Measurements from ENCODE around the gene MRPL48. TPM values are rescaled to one million over a fixed set of nuclear protein-coding genes. Genes with fewer than 3 reads are reported as not detected.
"Not testable (repeated sequence)": the region's sequence is repeated elsewhere in the genome, so short reads cannot be mapped to it uniquely, and the experiment has no call there.

The MRPL48 gene
- 10 to 100 TPM; 45.0 to 59.1 (median 48.6) TPM for polyA plus RNA-seq (ENCODE audit: insufficient read depth in 1 of 5, insufficient read length in 5 of 5, low replicate concordance in 1 of 5)
- long read RNA-seq, donor 1, transcript MRPL48-201 (8 exons, 1,536 nt), result major isoform, 18 of 158 reads
- long read RNA-seq, donor 1, partial matches to known transcripts, result 138 of 158 reads
- long read RNA-seq, donor 1, other reads (novel, unspliced or antisense), result 0 of 158 reads
- long read RNA-seq, donor 2, transcript MRPL48-201 (8 exons, 1,536 nt), result major isoform, 9 of 10 reads
- long read RNA-seq, donor 2, partial matches to known transcripts, result 0 of 10 reads
- long read RNA-seq, donor 2, other reads (novel, unspliced or antisense), result 0 of 10 reads
- long read RNA-seq, donor 3, transcript MRPL48-201 (8 exons, 1,536 nt), result major isoform, 13 of 51 reads
- long read RNA-seq, donor 3, partial matches to known transcripts, result 23 of 51 reads
- long read RNA-seq, donor 3, other reads (novel, unspliced or antisense), result 13 of 51 reads
- long read RNA-seq, donor 4, transcript MRPL48-201 (8 exons, 1,536 nt), result major isoform, 5 of 8 reads
- long read RNA-seq, donor 4, partial matches to known transcripts, result 0 of 8 reads
- long read RNA-seq, donor 4, other reads (novel, unspliced or antisense), result 0 of 8 reads
- long read RNA-seq, donor 5, transcript MRPL48-201 (8 exons, 1,536 nt), result major isoform, 19 of 37 reads
- long read RNA-seq, donor 5, partial matches to known transcripts, result 13 of 37 reads
- long read RNA-seq, donor 5, other reads (novel, unspliced or antisense), result 0 of 37 reads
- long read RNA-seq, donor 6, transcript MRPL48-201 (8 exons, 1,536 nt), result major isoform, 32 of 38 reads
- long read RNA-seq, donor 6, partial matches to known transcripts, result 0 of 38 reads
- long read RNA-seq, donor 6, other reads (novel, unspliced or antisense), result 0 of 38 reads
- long read RNA-seq, donor 7, transcript MRPL48-201 (8 exons, 1,536 nt), result major isoform, 14 of 16 reads
- long read RNA-seq, donor 7, partial matches to known transcripts, result 0 of 16 reads
- long read RNA-seq, donor 7, other reads (novel, unspliced or antisense), result 0 of 16 reads
- long read RNA-seq, donor 8, transcript MRPL48-201 (8 exons, 1,536 nt), result major isoform, 11 of 12 reads
- long read RNA-seq, donor 8, partial matches to known transcripts, result 0 of 12 reads
- long read RNA-seq, donor 8, other reads (novel, unspliced or antisense), result 0 of 12 reads

DNA sequence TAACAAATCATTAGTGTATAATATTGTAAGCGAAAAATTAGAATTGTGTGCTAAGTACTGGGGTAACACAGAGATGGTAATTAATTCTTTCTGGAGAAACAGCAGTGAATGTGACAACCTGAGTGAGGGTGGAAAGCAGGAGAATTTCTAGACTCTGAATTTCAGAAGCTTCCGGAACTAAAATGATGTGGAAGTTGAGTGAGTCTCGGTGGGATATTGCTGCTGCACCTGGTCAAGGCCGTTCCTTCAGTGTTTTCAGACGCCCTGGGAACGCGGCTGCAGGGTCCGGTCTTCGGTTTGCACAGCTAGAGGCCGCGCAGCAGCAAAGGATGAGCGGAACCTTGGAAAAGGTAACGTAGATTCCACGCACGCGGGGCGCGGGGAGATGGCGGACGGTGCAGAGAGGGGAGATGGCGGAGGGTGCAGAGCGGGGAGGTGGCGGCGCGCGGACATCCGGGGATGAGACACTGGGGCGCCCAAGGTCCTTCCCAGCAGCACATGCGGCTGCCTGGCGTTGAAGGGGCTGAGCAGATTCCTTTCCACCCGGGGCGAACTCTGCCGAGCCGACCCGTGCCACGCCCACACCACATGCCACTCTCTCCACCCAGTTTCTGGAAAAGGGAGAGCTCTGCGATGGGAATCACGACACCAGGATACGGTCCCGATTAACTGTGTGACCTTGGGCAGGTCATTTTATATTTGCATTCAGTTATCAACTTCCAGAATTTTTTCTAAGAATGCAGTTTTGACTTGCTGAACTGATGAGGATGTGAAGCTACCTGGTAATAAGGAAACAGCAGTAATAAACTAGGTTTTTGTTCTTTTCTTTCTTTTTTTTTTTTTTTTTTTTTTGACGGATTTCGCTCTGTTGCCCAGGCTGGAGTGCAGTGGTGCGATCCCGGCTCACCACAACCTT is at the start of gene MRPL48:
Gene MRPL48, plus strand, starts transcription at position 232 of the 916 bp plus-strand sequence. Its CDS starts 98 bp downstream, at position 330.
- DNase-seq, result peak; percentile 90

DNA sequence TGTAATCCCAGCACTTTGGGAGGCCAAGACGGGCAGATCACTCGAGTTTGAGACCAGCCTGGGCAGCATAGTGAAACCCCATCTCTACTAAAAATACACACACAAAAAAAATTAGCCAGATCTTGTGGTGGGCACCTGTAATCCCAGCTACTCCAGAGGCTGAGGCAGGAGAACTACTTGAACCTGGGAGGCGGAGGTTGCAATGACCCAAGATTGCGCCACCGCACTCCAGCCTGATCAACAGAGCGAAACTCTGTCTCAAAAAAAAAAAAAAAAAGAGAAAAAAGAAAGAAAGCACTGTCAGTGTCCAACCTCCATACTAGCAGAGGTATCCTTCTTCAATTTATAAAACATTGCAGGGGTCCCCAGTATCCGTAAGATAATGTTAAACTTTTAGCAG is 44.6 kb upstream of the MRPL48 start:
- DNase-seq, result no peak

DNA sequence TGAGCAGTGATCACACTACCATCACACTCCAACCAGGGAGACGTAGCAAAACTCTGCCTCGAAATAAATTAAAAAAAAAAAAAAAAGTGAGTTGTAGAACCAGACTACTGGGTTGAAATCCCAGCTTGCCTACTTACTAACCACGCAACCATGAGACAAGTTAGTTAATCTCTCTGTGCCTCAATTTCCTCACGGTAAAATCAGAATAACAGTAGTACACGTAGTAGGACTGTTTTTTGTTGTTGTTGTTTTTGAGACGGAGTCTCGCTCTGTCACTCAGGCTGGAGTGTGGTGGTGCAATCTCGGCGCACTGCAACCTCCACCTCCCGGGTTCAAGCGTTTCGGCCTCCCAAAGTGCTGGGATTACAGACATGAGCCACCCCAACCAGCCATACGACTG is 41.0 kb upstream of the MRPL48 start:
- no peak for DNase-seq

DNA sequence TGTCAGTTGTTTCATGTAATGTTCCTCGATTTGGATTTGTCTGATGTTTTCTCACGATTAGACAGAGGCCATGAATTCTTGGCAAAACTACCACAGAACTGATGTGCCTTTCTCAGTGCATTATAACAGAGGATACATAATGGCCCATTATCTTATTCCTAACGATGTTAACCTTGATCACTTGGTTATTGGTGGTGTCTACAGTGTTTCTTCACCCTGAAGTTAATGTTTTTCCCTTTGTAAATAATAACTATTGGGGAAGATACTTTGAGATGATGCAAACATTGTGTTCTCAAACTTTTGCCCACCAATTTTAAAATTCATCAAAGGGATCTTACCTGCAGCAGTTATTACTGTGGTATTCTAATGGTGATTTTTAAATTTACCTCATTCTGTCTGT is 39.9 kb upstream of the MRPL48 start:
- DNase-seq, result no peak

DNA sequence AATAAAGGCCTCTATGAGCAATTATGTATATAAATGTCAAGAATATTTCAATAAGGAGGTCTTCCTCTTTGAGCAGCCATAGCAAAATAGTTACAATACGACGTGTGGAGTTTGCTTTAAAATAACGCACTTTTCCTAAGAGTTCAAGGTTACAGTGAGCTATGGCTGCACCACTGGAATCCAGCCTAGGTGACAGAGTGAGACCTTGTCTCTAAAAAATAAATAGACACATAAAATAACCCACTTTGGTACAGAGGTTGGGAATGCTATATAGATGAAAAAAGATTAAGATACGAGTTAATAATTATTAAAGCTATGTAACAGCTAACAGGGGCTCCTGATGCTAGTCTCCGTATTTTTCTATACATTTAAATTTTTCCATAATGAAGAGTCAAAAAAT is 39.4 kb upstream of the MRPL48 start:
- no peak for DNase-seq

DNA sequence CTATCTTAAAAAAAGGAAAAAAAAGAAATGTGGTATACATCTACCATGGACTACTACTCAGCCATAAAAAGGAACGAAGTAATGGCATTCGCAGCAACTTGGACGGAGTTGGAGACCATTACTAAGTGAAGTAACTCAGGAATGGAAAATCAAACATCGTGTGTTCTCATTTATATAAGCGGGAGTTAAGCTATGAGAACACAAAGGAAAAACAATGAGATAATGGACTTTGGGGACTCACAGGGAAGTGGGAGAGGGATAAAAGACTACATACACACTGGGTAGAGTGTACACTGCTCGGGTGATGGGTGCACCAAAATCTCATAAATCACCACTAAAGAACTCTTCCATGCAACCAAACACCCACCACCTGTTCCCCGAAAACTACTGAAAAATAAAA is 38.6 kb upstream of the MRPL48 start:
- no peak for DNase-seq

DNA sequence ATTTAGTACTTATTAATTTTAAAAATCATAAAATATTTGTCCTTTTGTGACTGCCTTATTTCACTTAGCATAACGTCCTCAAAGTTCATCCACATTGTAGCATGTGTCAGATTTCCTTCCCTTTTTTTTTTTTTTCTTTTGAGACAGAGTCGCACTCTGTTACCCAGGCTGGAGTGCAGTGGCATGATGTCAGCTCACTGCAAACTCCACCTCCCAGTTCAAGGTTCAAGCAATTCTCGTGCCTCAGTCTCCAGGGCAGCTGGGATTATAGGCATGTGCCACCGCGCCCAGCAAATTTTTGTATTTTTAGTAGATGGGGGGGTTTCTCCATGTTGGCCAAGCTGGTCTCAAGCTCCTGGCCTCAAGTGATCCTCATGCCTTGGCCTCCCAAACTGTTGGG is 37.4 kb upstream of the MRPL48 start:
- DNase-seq, result no peak

DNA sequence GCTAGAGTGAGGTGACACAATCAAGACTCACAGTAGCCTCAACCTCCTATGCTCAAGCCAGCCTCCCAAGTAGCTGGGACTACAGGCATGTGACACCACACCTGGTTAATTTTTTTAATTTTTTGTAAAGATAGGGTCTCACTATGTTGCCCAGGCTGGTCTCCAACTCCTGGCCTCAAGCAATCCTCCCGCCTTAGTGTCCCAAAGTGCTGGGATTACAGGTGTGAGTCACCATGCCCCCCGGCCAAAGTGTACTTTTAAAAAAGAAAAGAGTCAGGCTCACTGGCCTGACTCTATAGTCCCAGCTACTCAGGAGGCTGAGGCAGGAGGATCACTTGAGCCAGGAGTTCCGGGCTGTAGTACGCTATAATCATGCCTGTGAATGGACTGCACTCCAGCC is 36.8 kb upstream of the MRPL48 start:
- DNase-seq, result not testable (repeated sequence)

DNA sequence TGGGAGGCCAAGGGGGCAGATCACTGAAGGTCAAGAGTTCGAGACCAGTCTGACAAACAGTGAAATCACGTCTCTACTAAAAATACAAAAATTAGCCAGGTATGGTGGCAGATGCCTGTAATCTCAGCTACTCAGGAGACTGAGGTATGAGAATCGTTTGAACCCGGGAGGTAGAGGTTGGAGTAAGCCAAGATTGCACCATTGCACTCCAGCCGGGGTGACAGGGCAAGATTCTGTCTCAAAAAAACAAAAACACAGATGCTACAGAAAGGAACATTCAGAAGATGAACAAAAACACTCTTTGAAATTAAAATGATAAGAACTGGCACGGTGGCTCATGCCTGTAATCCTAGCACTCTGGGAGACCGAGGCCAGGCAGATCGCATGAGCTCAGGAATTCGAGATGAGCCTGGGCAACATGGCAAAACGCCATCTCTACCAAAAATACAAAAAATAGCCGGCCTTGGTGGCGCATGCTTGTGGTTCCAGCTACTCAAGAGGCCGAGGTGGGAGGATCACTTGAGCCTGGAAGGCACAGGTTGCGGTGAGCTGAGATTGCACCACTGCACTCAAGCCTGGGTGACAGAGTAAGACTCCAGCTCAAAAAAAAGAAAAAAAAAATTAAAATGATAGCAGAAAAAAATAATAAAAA is 35.3 kb upstream of the MRPL48 start:
- no peak for DNase-seq

DNA sequence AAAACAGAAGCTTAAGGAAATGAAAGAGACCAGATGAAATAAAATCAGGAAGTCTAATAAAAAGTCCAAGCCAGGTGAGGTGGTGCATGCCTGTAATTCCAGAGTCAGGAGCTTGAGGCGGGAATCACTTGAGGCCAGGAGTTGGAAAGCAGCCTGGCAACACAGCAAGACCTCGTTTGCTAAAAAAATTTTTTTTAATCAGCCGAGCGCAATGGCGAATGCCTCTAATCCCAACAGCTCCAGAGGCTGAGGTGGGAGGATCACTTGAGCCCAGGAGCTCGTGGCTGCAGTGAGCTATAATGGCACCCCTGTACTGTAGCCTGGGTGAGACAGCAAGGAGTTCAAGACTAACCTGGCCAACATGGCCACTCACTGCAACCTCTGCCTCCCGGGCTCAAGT is 34.8 kb upstream of the MRPL48 start:
- no peak for DNase-seq

DNA sequence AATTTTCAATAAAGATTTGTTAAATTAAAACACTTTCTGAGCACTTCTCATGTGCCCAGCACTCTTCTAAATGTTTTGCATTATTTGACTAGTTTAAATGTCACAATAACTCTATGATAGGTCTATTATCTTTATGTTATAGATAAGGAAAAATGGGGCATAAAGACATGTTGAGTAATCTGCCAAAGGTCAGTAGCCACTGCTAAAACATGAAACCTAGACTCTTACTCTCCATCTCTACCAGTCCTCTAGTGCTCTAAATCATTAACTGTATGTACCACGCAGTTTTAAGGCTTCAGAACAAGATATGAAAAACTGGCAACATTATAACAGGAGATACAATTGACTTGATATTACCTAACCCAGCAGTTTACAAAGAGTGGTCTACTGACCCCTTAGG is 33.7 kb upstream of the MRPL48 start:
- DNase-seq, result no peak

DNA sequence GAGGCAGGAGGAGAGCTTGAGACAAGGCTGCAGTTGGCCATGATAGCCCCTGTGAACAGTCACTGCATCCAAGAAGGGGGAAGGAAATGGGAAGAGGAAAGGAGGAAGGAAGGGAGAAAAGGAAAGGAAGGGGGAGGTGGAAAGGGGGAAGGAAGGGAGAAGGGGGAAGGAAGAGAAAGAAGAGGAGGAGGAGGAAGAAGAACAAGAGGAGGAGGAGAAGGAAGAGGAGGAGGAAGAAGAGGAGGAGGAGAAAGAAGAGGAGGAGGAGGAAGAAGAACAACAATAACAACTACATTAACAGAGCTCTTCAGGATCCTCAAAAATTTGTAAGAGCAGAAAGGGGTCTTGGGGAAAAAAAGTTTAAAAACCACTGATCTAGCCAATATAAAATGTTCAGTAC is 32.0 kb upstream of the MRPL48 start:
- DNase-seq, result no peak

DNA sequence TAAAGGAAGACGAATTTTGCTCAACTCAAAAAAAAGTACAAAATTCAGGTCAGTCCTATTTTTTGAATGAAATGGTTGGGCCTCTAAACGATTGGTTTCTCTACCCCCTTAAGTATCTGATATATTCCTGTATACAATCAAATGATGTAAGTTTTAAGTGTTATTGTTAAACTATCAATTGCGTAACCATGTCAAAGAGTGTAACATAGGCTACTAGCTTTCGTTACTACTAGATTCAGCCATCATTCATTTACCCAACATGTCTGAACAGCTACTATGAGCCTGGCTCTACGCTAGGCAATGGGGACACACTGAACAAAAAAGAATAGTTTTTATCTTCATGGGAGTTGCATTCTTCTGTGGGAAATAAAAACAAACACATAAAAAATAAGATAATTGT is 30.1 kb upstream of the MRPL48 start:
- DNase-seq, result no peak

DNA sequence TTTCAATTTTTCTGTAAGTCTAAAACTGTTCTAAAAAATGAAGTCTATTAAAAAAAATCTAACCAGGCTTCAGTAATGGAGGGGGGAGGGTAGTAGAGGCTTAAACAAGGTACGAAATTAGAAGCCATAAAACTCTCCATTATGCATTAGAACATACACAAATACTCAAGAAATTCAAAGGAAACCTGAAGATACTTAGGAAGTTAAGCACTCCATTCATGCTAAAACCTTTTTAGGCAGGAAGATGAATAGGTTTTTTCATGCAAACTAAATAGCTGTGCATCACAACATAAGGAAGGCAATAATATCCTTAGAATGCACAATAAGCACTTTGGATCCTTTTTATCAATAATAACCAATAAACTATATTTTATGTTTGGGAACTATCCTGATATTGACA is 29.2 kb upstream of the MRPL48 start:
- DNase-seq, result no peak

DNA sequence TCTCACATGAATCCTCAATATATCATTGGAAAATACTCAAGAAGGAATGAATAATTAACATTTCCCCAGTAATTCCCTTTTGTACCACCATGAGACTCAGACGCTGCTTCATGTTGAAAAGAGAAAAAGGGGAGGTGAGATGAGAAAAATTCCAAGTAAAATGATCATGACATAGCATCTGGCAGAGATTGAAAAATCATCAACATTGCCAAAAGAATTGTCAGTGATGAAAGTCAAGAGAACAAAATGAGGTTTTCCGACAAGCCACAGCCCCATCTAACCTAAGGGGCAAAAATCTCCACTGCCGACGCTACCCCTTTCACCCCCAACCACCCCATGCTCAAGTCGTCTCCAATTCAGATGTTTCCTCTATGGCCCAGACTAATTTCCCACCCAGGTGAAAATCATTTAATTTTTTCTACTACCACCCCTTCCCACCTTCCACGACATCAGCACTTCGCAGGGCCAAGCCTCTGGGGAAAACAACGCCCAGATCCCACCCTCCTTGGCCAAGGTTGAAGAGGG is 28.0 kb upstream of the MRPL48 start:
- DNase-seq, result peak; percentile 16 to 50

DNA sequence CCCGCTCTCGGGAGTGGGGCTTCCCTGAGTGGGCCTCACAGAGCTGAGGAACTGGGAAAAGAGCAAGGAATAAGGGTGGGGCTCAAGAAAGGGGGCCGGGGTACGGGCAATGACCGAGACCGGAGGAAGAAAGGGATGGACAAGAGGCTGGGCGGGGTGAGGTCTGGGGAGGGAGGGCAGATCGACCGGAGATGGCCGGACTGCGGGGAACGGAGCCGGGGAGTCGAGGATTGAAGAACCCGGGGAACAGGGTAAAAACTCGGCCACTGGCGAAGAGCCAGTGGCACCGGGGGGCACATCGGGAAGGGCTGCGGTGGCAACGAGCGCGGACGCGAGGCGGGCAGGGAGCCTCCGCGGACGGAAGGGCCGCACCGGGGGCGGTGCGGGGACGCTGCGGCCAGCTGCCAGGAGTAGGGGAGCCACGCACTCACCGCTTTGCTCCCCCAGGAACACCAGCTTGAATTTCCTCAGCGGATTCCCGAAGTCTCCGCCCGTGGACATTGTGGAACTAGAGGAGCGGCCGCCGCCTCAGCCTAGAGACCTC is 27.5 kb upstream of the MRPL48 start:
- peak in 1 of 2 donors; percentile 63 for DNase-seq

DNA sequence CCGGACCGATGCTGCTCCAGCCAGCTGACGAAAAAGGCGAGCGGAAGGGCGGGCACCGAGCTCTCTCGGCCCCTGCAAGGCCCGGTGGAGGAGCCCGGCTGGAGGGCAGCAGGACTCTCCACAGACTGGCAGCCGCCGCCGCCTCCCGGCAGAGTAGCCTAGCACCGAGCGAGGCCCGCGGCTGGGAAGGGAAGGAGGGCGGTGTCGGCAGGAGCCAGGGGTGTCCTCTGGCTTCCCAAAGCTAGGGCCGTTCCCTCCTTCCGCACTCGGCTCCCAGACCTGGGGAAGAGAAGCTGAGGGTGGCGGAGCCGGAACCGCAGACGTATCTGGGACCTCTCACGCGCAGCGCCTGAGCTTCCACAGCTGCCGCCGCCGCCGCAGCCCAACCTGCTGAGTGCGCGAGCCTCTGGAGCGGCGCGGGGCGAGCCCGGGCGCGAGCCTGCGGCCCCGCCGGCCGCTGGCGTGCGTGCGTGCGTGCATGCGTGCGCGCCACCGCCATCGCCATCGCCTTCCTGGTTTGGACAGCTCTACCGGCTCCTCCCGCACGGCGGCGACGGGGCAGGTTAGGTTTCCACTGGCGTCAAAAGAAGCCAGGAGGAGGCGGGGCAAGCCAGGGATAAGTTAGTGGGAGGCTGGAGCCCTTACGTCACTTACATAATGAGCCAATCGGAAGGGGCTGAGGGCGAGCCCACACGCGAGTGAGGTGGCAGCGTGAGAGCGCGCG is 26.8 kb upstream of the MRPL48 start, which contains the start of gene RAB6A:
Gene RAB6A, minus strand, starts transcription at position 396 of the 724 bp plus-strand sequence. CDS start 439 bp downstream, outside the sequence.
- DNase-seq, result peak; percentile 99 to 100

DNA sequence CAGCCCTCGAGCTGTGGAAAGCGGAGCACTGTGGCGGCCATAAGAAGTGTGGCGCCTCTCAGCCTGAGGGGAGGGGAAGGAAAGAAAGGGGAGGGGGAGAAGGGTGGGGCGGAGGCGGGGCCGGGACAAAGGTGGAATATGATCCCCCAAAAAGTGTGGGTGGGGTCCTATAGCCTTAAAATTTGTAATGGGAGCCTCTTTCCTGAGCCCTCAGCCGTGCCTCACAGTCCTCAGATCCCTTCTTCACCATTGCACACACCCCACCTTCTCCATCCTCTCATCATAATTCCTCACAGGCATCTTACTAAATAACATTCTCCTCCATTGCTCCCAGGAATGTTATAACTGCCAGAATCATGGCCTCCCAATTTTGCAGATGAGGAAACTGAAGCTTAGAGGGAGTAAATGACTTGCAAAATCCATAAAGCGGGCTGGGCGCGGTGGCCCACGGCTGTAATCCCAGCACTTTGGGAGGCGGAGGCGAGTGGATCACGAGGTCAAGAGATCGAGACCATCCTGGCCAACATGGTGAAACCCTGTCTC is 26.2 kb upstream of the MRPL48 start:
- DNase-seq, result no peak

DNA sequence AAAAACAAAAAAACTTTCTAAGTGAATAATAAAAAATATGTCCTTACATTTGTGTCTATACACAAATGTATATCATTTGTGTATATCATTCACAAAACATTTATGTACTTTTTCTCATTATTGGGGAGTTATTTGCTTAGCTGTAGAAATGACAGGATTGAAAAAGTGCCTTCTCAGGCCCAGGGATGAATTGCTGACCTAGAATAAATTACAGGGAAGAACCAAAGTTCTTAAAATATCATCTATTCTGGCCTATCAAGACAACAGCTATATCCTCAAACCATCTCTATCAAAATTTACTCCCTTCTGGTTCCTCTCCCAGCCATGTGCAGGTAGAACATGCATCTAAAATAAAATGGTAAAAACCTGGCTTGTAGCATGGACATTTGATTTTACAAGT is 24.9 kb upstream of the MRPL48 start:
- no peak for DNase-seq

Data from right lung (tissue), 10 donors.